IMR-90 (cell line): ENCODE measurements around the gene CANX.
"Not testable (repeated sequence)": the region's sequence is repeated elsewhere in the genome, so short reads cannot be mapped to it uniquely, and the experiment has no call there.

Experiments used
- CEBPB ChIP-seq: IDR thresholded peaks from 2 replicates; pipeline ENCODE4 v1.6.1; 2012; ENCODE audit warnings: low read depth, low read length, improper control_type of control experiment
- CHD1 ChIP-seq: IDR thresholded peaks from 2 replicates; pipeline ENCODE4 v1.6.1; 2012; ENCODE audit warnings: low read depth, low read length, improper control_type of control experiment
- CTCF ChIP-seq: conservative IDR thresholded peaks from 2 replicates; pipeline ENCODE4 v1.5.1; 2012; ENCODE audit warnings: mild to moderate bottlenecking, low read depth, low read length, improper control_type of control experiment
- ELK1 ChIP-seq: fragments of 150-350 bp; IDR thresholded peaks from 2 replicates; pipeline ENCODE4 v1.6.1; 2016; ENCODE audit warnings: low read depth, mild to moderate bottlenecking, low read length, moderate library complexity, borderline replicate concordance
- FOS ChIP-seq: fragments of 150-350 bp; IDR thresholded peaks from 2 replicates; pipeline ENCODE4 v1.6.1; 2016; ENCODE audit warnings: low read depth, low read length
- MXI1 ChIP-seq: IDR thresholded peaks from 2 replicates; pipeline ENCODE4 v1.6.1; 2012; ENCODE audit warnings: low read depth, mild to moderate bottlenecking, low read length, moderate library complexity, borderline replicate concordance
- NFE2L2 ChIP-seq: fragments of 150-350 bp; IDR thresholded peaks from 2 replicates; pipeline ENCODE4 v1.6.1; 2016; ENCODE audit warnings: low read depth, mild to moderate bottlenecking, low read length
- POLR2A ChIP-seq: IDR thresholded peaks from 2 replicates; pipeline ENCODE4 v1.6.1; 2012; ENCODE audit warnings: mild to moderate bottlenecking, low read depth, low read length
- RAD21 ChIP-seq: IDR thresholded peaks from 2 replicates; pipeline ENCODE4 v1.6.1; 2012; ENCODE audit warnings: low read length, improper control_type of control experiment
- RCOR1 ChIP-seq: IDR thresholded peaks from 2 replicates; pipeline ENCODE4 v1.6.1; 2012; ENCODE audit warnings: mild to moderate bottlenecking, low read length, improper control_type of control experiment; ENCODE audit not compliant: insufficient replicate concordance
- RFX5 ChIP-seq: IDR thresholded peaks from 2 replicates; pipeline ENCODE4 v1.8.0; 2012; ENCODE audit warnings: low read depth, mild to moderate bottlenecking, low read length, moderate library complexity
- SMC3 ChIP-seq: fragments of 150-350 bp; IDR thresholded peaks from 2 replicates; pipeline ENCODE4 v1.6.1; 2016; ENCODE audit warnings: low read depth, mild to moderate bottlenecking, antibody characterized with exemption, low read length, moderate library complexity
- USF2 ChIP-seq: fragments of 150-350 bp; IDR thresholded peaks from 2 replicates; pipeline ENCODE4 v1.6.1; 2017; ENCODE audit warnings: mild to moderate bottlenecking, antibody characterized with exemption, low read length, low read depth

DNA sequence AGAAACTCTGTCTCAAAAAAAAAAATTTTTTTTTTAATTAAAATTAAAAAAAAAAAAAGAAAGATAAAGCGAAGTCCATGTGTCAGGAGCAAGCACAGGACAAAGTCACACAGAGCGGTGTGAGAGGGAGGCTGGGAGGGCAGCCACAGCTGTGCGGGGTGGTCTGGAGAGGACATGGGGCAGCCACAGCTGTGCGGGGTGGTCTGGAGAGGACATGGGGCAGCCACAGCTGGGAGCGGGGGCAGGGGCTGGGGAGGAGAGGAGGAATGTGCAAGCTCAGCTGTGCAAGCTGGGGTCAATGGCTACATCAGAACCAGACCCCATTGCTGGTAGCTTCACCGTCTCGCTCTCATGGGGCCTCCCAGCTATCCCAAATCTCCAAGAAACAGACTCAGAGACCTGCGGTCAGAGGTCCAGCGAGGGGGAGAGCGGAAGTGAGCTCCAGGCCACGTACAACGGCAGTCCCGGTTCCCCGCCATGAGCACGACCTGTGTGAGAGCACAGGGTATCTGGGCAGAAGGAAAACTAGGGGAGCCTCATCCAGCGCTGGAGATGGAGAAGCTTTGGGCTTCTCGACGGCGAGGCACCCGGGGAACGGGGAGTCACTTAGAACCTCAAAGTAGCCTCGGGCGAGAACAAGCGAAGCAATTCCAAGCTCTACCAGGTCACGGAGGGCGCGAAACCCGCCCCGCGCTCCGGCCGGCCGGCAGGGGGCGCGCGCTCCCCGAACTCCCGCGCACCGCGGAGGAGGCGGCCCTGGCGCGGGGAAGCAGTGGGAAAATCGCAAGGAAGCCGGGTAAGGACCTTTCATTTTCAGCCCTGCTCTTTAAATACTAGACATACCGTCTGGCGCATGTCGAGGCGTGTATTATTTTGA lies 41.2 kb upstream of the CANX start:
- TF ChIP-seq POLR2A, CTCF, RAD21, NFE2L2, FOS, CHD1, RFX5, SMC3, MXI1, ELK1, RCOR1, USF2, CEBPB: not testable (repeated sequence)
